ENCODE data around the gene WDR93.

Gene WDR93

DNA sequence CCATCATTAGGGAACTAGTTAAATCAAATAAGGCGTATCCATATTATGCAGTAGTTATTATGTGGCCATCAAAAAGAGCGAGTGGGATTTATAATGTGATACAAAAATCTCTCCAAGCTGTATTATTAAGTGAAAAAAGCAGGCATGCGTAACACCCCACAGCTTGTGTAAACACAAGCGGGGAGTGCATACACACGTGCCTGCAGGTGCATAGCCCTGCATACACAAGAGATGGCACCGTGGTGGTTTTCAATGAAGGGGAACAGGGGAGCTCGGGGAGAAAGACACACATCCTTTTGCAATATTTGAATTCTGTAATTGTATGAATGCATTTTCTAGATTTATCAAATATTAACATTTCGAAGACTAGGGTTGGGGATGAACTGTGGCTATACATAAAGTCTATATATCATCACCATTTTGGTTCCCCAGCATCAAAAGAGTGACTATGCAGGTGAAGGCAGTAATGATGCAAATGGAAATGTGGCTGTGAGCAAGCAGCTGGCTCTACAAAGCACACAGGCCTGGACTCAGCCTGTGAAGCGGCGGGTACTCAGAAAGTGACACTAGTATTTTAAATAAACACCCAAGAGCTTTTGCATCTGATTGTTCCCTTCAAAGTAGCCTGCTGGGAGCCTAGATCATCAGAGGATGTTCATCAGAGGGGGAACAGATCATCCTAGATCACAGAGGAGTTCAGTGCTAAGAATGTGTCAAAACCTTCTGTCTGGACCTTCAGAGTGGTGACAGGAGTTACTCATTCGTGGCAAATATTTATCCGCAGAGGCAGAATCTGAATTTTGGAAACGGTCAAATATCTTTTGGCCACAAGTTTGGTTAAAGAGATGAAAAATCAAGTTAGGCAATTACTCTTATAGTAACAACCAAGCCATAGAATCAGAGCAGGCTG, 25.9 kb upstream of the WDR93 start:
- Histone ChIP-seq H3K9ac (ENCODE audit: low read length) (no peak overlapping the region), H3K27me3 (ENCODE audit: control insufficient read depth, insufficient read depth, low read length) (peaks cover 31% of the 10 kb centered on the region), H3K9me3 (ENCODE audit: control insufficient read depth, insufficient read depth, low read depth, low read length) (no peaks in the 10 kb centered on the region), H3K27ac (ENCODE audit: low read depth, low read length) (no peak overlapping the region), H3K36me3 (ENCODE audit: control insufficient read depth, insufficient read depth, low read length) (no peaks in the 10 kb centered on the region), H3K4me3 (ENCODE audit: low read depth, low read length) (peak overlapping the region; percentile 56; the same call in 1 of the 2 replicates), H3K4me1 (ENCODE audit: control insufficient read depth, insufficient read depth, low read length) (peaks cover 17% of the 10 kb centered on the region)

DNA sequence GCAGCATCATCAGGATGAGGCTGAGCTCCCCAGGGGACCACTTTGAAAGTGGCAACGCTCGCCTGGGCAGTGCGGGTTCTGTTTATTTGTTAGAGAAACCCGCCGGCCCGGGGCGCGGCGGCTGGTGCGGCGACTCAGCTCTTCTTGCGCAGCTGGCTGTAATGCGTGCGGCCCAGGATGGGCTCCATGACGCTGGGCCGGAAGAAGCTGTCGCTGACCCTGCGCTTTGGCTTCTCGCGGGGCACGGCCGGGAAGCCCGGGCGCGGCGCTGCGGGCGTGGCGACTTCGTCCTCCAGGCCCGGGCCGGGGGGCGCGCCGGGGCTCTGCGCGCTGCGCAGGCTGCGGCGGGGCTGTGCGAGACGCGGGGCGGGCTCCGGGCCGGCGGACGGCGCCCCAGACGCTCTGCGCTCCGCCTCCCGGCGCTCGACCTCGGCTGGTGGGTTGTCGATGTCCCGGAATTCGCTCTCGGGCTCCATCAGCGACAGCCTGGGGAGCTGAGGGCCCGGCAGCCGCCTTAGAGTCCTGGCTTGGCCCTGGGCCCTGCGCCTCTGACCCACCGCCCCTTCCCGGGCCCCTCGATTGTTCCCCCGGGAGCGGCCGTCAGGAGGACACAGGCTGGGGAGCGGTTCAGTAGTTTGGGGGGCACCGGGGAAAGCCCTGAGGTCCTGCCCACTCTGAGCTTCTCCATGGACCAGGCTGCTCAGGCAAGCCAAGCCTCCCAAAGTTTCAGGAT, 25.0 kb upstream of the WDR93 start:
- Histone ChIP-seq H3K9ac (ENCODE audit: low read length) (peak overlapping the region; percentile 10), H3K27ac (ENCODE audit: low read depth, low read length) (no peak overlapping the region), H3K9me3 (ENCODE audit: control insufficient read depth, insufficient read depth, low read depth, low read length) (no peaks in the 10 kb centered on the region), H3K36me3 (ENCODE audit: control insufficient read depth, insufficient read depth, low read length) (no peaks in the 10 kb centered on the region), H3K27me3 (ENCODE audit: control insufficient read depth, insufficient read depth, low read length) (peaks cover 26% of the 10 kb centered on the region), H3K4me3 (ENCODE audit: low read depth, low read length) (peak overlapping the region; percentile 56), H3K4me1 (ENCODE audit: control insufficient read depth, insufficient read depth, low read length) (peaks cover 17% of the 10 kb centered on the region)

DNA sequence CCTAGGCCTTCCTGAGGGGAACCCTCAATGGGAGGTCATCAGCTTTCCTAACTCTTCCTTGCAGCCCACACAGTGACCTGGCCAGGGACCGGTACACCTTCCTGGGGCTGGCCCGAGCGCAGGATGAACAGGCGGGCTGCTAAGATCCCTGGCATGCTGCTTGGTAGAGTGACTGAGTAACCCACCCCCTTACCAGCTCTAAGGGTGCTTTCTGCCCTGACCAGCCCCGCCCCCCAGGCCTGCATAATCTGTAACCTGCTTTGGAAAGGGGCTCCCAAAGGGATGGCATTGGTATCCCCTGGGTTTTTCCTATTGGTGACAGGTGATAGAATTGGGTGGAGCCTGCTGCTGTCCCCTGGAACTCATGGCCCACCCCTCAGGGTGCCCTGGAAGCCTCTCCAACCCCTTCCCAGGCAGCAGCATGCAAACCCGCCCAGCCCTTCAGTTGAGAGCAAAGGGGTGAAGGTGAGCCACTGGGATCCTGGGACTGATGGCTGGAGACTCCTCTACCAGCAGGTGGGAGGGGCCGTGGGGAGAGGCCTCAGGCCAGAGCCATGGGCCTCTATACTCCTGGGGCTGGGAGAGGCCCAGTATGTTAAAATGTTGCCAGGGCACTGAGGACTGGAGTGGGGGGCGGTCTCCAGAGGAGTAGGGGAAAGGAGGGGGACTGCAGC, 24.3 kb upstream of the WDR93 start:
- no peaks in the 10 kb centered on the region for H3K36me3 ChIP-seq (ENCODE audit: control insufficient read depth, insufficient read depth, low read length)
- H3K9ac ChIP-seq (ENCODE audit: low read length), result no peak overlapping the region
- H3K9me3 ChIP-seq (ENCODE audit: control insufficient read depth, insufficient read depth, low read depth, low read length), result no peaks in the 10 kb centered on the region
- peak overlapping the region; percentile 56 for H3K4me3 ChIP-seq (ENCODE audit: low read depth, low read length)
- H3K27me3 ChIP-seq (ENCODE audit: control insufficient read depth, insufficient read depth, low read length), result peaks cover 23% of the 10 kb centered on the region
- H3K4me1 ChIP-seq (ENCODE audit: control insufficient read depth, insufficient read depth, low read length), result peaks cover 17% of the 10 kb centered on the region
- no peak overlapping the region for H3K27ac ChIP-seq (ENCODE audit: low read depth, low read length)

DNA sequence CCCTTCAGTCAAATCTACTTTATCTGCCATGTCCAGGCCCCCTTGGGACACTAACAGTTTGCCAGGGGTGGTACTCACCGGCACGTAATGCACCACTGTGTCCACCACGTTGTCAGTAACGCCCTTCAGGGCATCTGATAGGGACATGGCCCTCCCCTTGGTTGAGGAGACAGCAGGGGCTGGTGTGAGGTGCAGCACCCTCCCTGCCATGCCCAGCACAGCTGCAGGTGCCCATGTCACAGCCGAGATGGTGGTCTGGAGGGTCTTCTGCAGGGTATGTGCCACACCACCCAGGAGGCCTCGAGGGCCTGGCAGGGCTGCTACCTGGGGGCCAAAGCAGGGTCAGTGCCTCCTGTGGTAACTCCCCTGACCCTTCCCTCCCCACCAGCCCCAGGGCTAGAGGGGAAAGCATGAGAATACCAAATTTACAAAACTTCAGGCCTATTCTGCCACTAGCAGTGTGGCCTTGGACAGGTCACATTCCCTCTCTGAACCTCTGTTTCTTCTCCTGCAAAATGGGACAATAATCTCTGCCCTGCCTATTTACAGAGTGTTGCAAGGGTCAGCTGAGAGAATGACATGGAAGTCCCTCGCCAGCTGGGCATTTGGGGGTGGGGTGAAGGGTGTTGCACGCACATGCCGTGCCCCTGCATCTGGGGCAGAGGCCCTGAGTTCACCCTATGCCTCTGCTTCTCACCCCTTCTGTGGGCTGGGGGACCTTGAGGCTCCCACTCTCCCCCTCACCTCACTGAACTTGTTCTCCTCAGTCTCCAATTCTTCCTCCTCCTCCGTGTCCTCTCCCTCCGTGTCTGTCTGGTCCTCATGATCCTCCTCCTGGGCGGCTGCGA, 23.5 kb upstream of the WDR93 start:
- H3K4me3 ChIP-seq (ENCODE audit: low read depth, low read length), result no peak overlapping the region
- peaks cover 17% of the 10 kb centered on the region for H3K4me1 ChIP-seq (ENCODE audit: control insufficient read depth, insufficient read depth, low read length)
- H3K27me3 ChIP-seq (ENCODE audit: control insufficient read depth, insufficient read depth, low read length), result peaks cover 23% of the 10 kb centered on the region
- no peak overlapping the region for H3K27ac ChIP-seq (ENCODE audit: low read depth, low read length)
- no peaks in the 10 kb centered on the region for H3K9me3 ChIP-seq (ENCODE audit: control insufficient read depth, insufficient read depth, low read depth, low read length)
- H3K9ac ChIP-seq (ENCODE audit: low read length), result no peak overlapping the region
- H3K36me3 ChIP-seq (ENCODE audit: control insufficient read depth, insufficient read depth, low read length), result no peaks in the 10 kb centered on the region

DNA sequence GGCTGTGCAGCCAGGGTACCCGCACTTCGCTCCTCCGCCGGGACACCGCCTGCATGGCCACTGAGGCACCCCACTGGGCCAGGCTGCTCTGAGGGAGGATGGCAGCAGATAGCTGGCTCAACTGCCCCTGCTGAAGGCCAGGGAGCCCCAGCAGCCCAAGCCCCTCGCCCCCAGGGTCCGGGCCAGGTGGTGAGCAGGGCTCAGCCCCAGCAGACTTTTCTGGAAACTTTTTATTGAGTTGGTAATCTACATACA, 23.0 kb upstream of the WDR93 start:
- H3K9ac ChIP-seq (ENCODE audit: low read length), result no peak overlapping the region
- H3K4me1 ChIP-seq (ENCODE audit: control insufficient read depth, insufficient read depth, low read length), result peaks cover 17% of the 10 kb centered on the region
- H3K4me3 ChIP-seq (ENCODE audit: low read depth, low read length), result no peak overlapping the region
- H3K27me3 ChIP-seq (ENCODE audit: control insufficient read depth, insufficient read depth, low read length), result peaks cover 23% of the 10 kb centered on the region
- H3K36me3 ChIP-seq (ENCODE audit: control insufficient read depth, insufficient read depth, low read length), result no peaks in the 10 kb centered on the region
- H3K27ac ChIP-seq (ENCODE audit: low read depth, low read length), result no peak overlapping the region
- no peaks in the 10 kb centered on the region for H3K9me3 ChIP-seq (ENCODE audit: control insufficient read depth, insufficient read depth, low read depth, low read length)

DNA sequence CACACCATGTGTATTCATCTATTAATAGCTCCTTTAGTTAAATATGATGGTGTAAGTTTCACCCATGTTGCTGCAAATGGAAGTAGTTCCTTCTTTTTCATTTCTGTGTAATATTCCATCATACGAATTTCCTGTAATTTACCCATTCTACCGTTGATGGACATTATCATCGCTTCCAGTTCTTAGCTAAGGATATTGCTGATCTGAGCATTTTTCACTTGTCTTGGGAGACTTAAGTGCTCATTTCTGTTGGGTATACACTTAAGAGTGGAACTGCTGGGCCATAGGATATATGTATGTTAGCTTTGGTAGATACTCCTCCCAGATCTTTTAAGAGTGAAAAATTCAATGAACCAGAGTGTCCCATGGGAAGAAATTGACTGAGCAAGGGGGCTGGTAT, 22.4 kb upstream of the WDR93 start:
- Histone ChIP-seq H3K4me1 (ENCODE audit: control insufficient read depth, insufficient read depth, low read length) (peaks cover 17% of the 10 kb centered on the region), H3K9ac (ENCODE audit: low read length) (no peak overlapping the region), H3K9me3 (ENCODE audit: control insufficient read depth, insufficient read depth, low read depth, low read length) (no peaks in the 10 kb centered on the region), H3K36me3 (ENCODE audit: control insufficient read depth, insufficient read depth, low read length) (no peaks in the 10 kb centered on the region), H3K27me3 (ENCODE audit: control insufficient read depth, insufficient read depth, low read length) (peaks cover 23% of the 10 kb centered on the region), H3K4me3 (ENCODE audit: low read depth, low read length) (no peak overlapping the region), H3K27ac (ENCODE audit: low read depth, low read length) (no peak overlapping the region)

DNA sequence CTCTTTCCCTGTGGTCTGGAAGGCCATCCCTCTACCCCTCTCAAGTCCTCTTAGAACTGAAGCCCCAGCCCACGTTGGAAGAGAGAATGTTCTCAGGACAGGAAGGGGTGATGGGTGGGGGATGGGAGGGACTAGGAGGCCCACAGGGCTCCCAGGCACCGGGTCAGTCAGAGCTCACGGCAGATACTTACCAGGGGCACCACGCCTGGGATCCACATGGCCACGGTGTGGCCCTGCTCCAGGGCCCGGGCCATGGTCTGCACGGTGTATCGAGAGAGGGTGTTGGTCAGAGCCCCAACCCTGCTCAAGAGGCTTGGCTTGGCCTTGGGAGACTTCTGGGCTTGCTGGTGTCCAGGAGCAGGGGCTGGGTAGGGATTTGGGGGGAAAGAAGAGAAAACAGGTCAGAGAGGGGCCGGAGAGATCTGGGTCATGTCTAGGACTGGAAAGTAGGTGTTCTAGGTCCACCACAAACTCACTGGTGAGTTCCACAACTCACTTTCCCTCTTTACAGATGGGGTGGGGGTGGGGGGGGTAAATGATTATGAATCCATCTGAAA, 21.2 kb upstream of the WDR93 start:
- H3K27me3 ChIP-seq (ENCODE audit: control insufficient read depth, insufficient read depth, low read length), result peaks cover 29% of the 10 kb centered on the region
- no peaks in the 10 kb centered on the region for H3K9me3 ChIP-seq (ENCODE audit: control insufficient read depth, insufficient read depth, low read depth, low read length)
- peaks cover 16% of the 10 kb centered on the region for H3K4me1 ChIP-seq (ENCODE audit: control insufficient read depth, insufficient read depth, low read length)
- H3K9ac ChIP-seq (ENCODE audit: low read length), result no peak overlapping the region
- H3K27ac ChIP-seq (ENCODE audit: low read depth, low read length), result no peak overlapping the region
- H3K4me3 ChIP-seq (ENCODE audit: low read depth, low read length), result no peak overlapping the region
- no peaks in the 10 kb centered on the region for H3K36me3 ChIP-seq (ENCODE audit: control insufficient read depth, insufficient read depth, low read length)

DNA sequence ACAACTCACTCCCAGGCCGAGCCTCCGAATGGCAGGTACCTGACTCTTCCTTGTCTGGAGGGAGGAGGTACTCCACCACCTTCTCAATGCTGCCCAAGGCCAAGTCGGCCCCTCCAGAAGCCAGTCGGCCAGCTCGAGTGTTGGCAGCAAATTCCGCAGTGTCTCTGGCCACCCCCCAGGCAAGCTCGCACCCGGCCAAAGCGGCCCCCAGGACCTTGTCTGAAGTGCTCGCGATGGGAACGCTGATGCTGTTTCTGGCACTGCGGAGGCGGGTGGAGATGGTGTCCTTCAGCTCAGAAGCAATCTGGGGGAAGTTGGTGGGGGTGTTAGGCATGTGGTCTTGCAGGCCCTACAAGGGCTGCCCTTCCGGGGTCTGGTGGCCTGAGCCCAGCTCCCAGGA, 20.7 kb upstream of the WDR93 start:
- no peak overlapping the region for H3K9ac ChIP-seq (ENCODE audit: low read length)
- H3K4me3 ChIP-seq (ENCODE audit: low read depth, low read length), result no peak overlapping the region
- peaks cover 11% of the 10 kb centered on the region for H3K4me1 ChIP-seq (ENCODE audit: control insufficient read depth, insufficient read depth, low read length)
- H3K27ac ChIP-seq (ENCODE audit: low read depth, low read length), result no peak overlapping the region
- H3K36me3 ChIP-seq (ENCODE audit: control insufficient read depth, insufficient read depth, low read length), result no peaks in the 10 kb centered on the region
- no peaks in the 10 kb centered on the region for H3K9me3 ChIP-seq (ENCODE audit: control insufficient read depth, insufficient read depth, low read depth, low read length)
- peaks cover 24% of the 10 kb centered on the region for H3K27me3 ChIP-seq (ENCODE audit: control insufficient read depth, insufficient read depth, low read length)

DNA sequence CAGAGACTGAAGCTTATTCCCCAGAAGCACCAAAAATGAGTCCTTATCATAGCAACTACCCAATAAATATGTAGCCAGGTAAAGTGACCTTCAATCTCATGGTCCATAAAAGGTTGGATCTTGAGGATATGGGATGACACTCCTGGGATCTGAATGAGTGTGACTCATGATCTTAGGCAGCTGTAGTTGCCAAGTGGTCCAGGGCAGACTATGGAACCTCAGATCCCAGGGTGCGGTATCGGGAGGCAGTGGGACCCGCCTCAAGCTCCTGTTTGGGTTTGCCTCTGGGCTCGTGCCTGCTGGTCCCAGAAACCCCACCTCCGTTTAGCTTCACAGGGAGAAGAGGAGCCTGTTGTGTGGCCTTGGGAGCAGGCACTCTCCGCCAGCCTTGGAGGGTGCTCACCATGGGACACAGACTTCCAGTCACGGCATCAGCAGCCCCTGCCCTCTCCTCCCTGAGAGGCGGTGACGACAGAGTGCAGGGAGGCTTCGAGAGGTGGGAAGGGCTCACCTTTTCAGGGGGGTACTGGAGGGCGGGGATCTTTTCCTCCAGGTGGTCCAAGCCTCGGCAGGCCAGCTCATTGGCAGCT, 19.5 kb upstream of the WDR93 start:
- no peak overlapping the region for H3K4me3 ChIP-seq (ENCODE audit: low read depth, low read length)
- H3K9me3 ChIP-seq (ENCODE audit: control insufficient read depth, insufficient read depth, low read depth, low read length), result no peaks in the 10 kb centered on the region
- peaks cover 5% of the 10 kb centered on the region for H3K4me1 ChIP-seq (ENCODE audit: control insufficient read depth, insufficient read depth, low read length)
- H3K27me3 ChIP-seq (ENCODE audit: control insufficient read depth, insufficient read depth, low read length), result peaks cover 17% of the 10 kb centered on the region
- no peaks in the 10 kb centered on the region for H3K36me3 ChIP-seq (ENCODE audit: control insufficient read depth, insufficient read depth, low read length)
- no peak overlapping the region for H3K9ac ChIP-seq (ENCODE audit: low read length)
- H3K27ac ChIP-seq (ENCODE audit: low read depth, low read length), result no peak overlapping the region

DNA sequence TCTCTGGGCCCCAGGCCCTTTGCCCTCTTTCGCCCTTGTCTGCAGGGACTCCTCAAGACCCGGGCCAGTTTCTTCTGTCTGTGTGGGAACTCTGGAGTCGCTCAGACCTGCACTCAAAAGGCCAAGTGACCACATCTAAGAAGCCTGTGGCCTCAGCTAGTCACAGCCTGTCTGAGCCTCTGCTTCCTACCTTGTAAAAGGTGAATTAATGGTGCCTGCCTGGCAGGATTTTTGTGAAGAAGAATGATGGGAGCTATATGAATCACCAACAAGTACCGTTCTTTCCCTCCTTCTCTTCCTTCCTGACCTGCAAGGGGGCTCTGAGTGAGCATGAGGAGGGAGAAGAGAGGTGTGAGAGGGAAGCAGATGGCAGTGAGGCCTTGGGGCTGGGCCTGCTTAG, 18.9 kb upstream of the WDR93 start:
- Histone ChIP-seq H3K27me3 (ENCODE audit: control insufficient read depth, insufficient read depth, low read length) (peaks cover 11% of the 10 kb centered on the region; the same call in 1 of the 2 replicates), H3K36me3 (ENCODE audit: control insufficient read depth, insufficient read depth, low read length) (no peaks in the 10 kb centered on the region), H3K4me3 (ENCODE audit: low read depth, low read length) (no peak overlapping the region), H3K9me3 (ENCODE audit: control insufficient read depth, insufficient read depth, low read depth, low read length) (no peaks in the 10 kb centered on the region), H3K4me1 (ENCODE audit: control insufficient read depth, insufficient read depth, low read length) (no peaks in the 10 kb centered on the region; the same call in 1 of the 2 replicates), H3K27ac (ENCODE audit: low read depth, low read length) (no peak overlapping the region), H3K9ac (ENCODE audit: low read length) (no peak overlapping the region)

Data from HUES6 (cell line).